Measurements from ENCODE around the gene UCK2. TPM values are rescaled to one million over a fixed set of nuclear protein-coding genes. Genes with fewer than 3 reads are reported as not detected.

The UCK2 gene
- total RNA-seq, 1 donor = 74.2 TPM

- H3K4me2 ChIP-seq (ENCODE audit: insufficient read depth, low read length) = no peak overlapping the region
- no peak overlapping the region for H3K27ac ChIP-seq (ENCODE audit: low read depth, low read length)
- no peaks in the 10 kb centered on the region for H3K9me3 ChIP-seq (ENCODE audit: low read depth, low read length)
- no peak for DNase-seq (ENCODE audit: insufficient read length, low spot score, missing footprints)
- no peak overlapping the region for H3K4me3 ChIP-seq (ENCODE audit: insufficient read depth, low read length)
- no peak overlapping the region for H2AFZ ChIP-seq (ENCODE audit: low read length)
- no peaks in the 10 kb centered on the region for H3K27me3 ChIP-seq (ENCODE audit: insufficient read depth, low read length)
- H4K20me1 ChIP-seq (ENCODE audit: insufficient read depth, low read length) = peaks cover 48% of the 10 kb centered on the region
- H3K79me2 ChIP-seq (ENCODE audit: insufficient read depth, low read length) = peaks cover 100% of the 10 kb centered on the region
- TF ChIP-seq, protein P1, sequence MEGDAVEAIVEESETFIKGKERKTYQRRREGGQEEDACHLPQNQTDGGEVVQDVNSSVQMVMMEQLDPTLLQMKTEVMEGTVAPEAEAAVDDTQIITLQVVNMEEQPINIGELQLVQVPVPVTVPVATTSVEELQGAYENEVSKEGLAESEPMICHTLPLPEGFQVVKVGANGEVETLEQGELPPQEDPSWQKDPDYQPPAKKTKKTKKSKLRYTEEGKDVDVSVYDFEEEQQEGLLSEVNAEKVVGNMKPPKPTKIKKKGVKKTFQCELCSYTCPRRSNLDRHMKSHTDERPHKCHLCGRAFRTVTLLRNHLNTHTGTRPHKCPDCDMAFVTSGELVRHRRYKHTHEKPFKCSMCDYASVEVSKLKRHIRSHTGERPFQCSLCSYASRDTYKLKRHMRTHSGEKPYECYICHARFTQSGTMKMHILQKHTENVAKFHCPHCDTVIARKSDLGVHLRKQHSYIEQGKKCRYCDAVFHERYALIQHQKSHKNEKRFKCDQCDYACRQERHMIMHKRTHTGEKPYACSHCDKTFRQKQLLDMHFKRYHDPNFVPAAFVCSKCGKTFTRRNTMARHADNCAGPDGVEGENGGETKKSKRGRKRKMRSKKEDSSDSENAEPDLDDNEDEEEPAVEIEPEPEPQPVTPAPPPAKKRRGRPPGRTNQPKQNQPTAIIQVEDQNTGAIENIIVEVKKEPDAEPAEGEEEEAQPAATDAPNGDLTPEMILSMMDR (IDR thresholded peaks at IDR 0.05; ENCODE audit: extremely low read depth, low read depth, low read length) = no peak
- H3K36me3 ChIP-seq (ENCODE audit: insufficient read depth, low read length) = peaks cover 4% of the 10 kb centered on the region
- peaks cover 21% of the 10 kb centered on the region for H3K4me1 ChIP-seq (ENCODE audit: insufficient read depth, low read length)
These were observed 13.0 kb downstream of the UCK2 start for GRCh38 chr1:165840423-165840822.

DNA sequence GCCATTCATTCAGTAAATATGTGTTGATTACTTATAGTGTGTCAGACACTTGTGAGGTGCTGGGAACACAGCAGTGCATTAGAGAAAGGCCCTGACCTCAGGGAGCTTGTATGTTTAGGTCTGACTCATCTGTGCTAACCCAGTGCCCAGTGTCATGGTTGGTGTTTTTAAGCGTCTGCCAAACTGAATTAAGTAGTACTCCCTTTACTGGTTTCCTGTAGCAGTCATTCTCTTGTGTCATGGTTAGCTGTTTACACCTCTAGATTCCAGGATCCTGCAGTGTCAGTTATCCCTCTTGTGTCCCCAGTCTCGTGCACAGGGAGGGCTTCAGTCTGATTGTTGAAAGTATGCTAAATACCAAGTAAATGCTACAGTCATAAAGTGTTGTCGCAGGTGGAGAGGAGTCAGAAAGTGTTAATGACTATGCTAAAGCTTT, 14.2 kb downstream of the UCK2 start:
- Histone ChIP-seq H3K79me2 (ENCODE audit: insufficient read depth, low read length) (peaks cover 100% of the 10 kb centered on the region), H3K36me3 (ENCODE audit: insufficient read depth, low read length) (peaks cover 4% of the 10 kb centered on the region), H4K20me1 (ENCODE audit: insufficient read depth, low read length) (peaks cover 48% of the 10 kb centered on the region), H3K9me3 (ENCODE audit: low read depth, low read length) (no peaks in the 10 kb centered on the region), H3K4me1 (ENCODE audit: insufficient read depth, low read length) (peaks cover 21% of the 10 kb centered on the region), H3K4me2 (ENCODE audit: insufficient read depth, low read length) (peak overlapping the region; percentile 15), H3K27me3 (ENCODE audit: insufficient read depth, low read length) (no peaks in the 10 kb centered on the region), H3K27ac (ENCODE audit: low read depth, low read length) (peak overlapping the region; percentile 43), H3K4me3 (ENCODE audit: insufficient read depth, low read length) (no peak overlapping the region), H2AFZ (ENCODE audit: low read length) (no peak overlapping the region)
- TF ChIP-seq, protein P1 (IDR thresholded peaks at IDR 0.05; ENCODE audit: extremely low read depth, low read depth, low read length) = no peak
- no peak for DNase-seq (ENCODE audit: insufficient read length, low spot score, missing footprints)

DNA sequence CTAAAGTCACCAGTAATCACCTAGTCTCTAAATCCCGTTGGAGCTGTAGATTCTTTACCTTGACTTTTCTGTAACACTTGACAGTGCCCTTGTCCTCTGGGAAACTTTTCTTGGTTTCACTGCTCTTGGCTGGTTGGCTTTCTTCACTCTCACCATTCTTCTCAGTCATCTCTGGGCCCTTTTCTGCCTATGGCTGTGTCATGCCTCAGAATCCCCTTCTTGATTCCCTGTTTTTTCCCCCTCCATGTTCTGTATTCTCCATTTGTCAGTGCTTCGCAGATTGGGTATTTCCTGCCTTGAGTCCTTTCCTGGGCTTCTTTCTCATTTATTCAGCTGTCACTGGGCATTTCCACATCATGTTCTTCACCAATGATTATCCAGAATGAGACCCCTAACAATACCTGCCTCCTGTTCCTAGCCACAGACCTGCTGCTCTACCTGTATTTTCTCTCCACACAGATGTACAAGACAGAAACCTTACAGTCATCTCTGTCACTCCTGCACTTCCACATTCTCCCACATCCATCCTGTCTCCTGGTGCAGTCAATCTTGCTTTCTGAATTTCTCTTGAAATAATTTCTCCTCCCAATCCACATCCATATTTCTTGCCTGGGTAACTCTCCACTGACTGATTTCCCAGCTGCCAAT, 14.7 kb downstream of the UCK2 start:
- Histone ChIP-seq H3K27me3 (ENCODE audit: insufficient read depth, low read length) (no peaks in the 10 kb centered on the region), H3K4me1 (ENCODE audit: insufficient read depth, low read length) (peaks cover 21% of the 10 kb centered on the region), H3K4me3 (ENCODE audit: insufficient read depth, low read length) (peak overlapping the region; percentile 0), H3K27ac (ENCODE audit: low read depth, low read length) (peak overlapping the region; percentile 43), H3K79me2 (ENCODE audit: insufficient read depth, low read length) (peaks cover 100% of the 10 kb centered on the region), H3K4me2 (ENCODE audit: insufficient read depth, low read length) (peak overlapping the region; percentile 15), H4K20me1 (ENCODE audit: insufficient read depth, low read length) (peaks cover 47% of the 10 kb centered on the region), H3K9me3 (ENCODE audit: low read depth, low read length) (no peaks in the 10 kb centered on the region), H2AFZ (ENCODE audit: low read length) (no peak overlapping the region), H3K36me3 (ENCODE audit: insufficient read depth, low read length) (no peaks in the 10 kb centered on the region)
- TF ChIP-seq, protein P1 (IDR thresholded peaks at IDR 0.05; ENCODE audit: extremely low read depth, low read depth, low read length) = no peak
- no peak for DNase-seq (ENCODE audit: insufficient read length, low spot score, missing footprints)

GRCh38 chr1:165842671-165843129, 15.3 kb downstream of the UCK2 start:
- DNase-seq (ENCODE audit: insufficient read length, low spot score, missing footprints) = peak; percentile 71
- Histone ChIP-seq H4K20me1 (ENCODE audit: insufficient read depth, low read length) (peaks cover 41% of the 10 kb centered on the region), H3K27ac (ENCODE audit: low read depth, low read length) (peak overlapping the region; percentile 43)

More at GRCh38 chr1:165842671-165843129, 15.3 kb downstream of the UCK2 start:
- Histone ChIP-seq H3K79me2 (ENCODE audit: insufficient read depth, low read length) (peaks cover 100% of the 10 kb centered on the region), H3K4me3 (ENCODE audit: insufficient read depth, low read length) (peak overlapping the region; percentile 0), H3K4me1 (ENCODE audit: insufficient read depth, low read length) (peaks cover 21% of the 10 kb centered on the region), H3K4me2 (ENCODE audit: insufficient read depth, low read length) (peak overlapping the region; percentile 15), H3K36me3 (ENCODE audit: insufficient read depth, low read length) (no peaks in the 10 kb centered on the region), H3K27me3 (ENCODE audit: insufficient read depth, low read length) (no peaks in the 10 kb centered on the region), H3K9me3 (ENCODE audit: low read depth, low read length) (no peaks in the 10 kb centered on the region), H2AFZ (ENCODE audit: low read length) (no peak overlapping the region)
- TF ChIP-seq, protein P1 (IDR thresholded peaks at IDR 0.05; ENCODE audit: extremely low read depth, low read depth, low read length) = no peak

Data from osteoblast (primary cell).